Measurements from ENCODE around the gene ZNF207. TPM values are rescaled to one million over a fixed set of nuclear protein-coding genes. Genes with fewer than 3 reads are reported as not detected.
"Not testable (repeated sequence)": the region's sequence is repeated elsewhere in the genome, so short reads cannot be mapped to it uniquely, and the experiment has no call there.

The ZNF207 gene
- 268 and 275 TPM in 2 replicates for total RNA-seq

DNA sequence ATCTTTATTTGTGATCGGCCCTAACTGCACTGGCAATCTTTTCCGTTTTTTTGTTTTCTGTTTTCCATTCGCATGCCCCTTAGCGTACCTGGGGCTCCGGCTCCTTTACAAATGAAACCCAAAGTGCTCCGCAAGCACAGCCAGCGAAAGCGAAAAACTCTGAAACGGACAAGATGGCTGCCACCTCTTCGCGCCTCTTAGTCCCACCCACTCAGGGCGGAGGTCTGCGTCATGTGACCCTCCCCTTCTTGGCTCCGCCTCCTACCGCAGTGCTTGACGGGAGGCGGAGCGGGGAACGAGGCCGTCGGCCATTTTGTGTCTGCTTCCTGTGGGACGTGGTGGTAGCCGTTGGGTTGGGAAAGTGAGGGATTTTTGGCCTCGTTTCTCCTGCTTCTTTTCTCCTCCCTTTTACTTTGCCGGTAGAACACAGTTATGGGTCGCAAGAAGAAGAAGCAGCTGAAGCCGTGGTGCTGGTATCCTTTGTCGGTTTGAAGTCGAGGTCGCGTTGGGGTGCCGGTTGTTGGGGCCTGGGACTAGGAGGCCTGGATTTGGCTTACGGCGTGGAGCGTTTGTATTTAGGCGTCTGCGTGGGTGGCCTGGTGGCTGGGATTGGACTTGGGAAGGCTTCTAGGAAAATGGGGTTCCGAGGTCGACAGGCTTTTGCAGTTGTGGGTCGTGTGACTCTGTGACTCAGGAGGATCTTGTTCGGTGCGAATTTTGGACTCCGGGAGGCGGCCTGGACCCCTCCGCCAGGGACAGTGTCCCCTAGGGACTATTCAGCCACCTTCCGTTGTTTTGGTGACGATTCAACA, at the start of gene ZNF207:
TSS of gene ZNF207 (plus strand) at position 304 of the 812 bp plus-strand sequence. CDS start at position 433, 129 bp downstream.
- H3K9me3 Mint-ChIP-seq, result no peaks in the 10 kb centered on the region
- peak within 1 kb of the TSS; percentile 99 for H3K27ac Mint-ChIP-seq
- intact Hi-C loops (cut with micrococcal nuclease), result loop anchor here (1.0 to 10.0 kb wide), 9 partner anchors 9 to 1375 kb away; partner anchors contain the start of genes LRRC37B, MYO1D, PSMD11 and RHOT1
- peak; percentile 94 for DNase-seq (ENCODE audit: low spot score)
- peaks cover 46% of the 10 kb centered on the region for H3K4me1 Mint-ChIP-seq (ENCODE audit: low read depth)
- peaks cover 32% of the 10 kb centered on the region for H3K36me3 Mint-ChIP-seq (ENCODE audit: low read depth)
- peak within 1 kb of the TSS; percentile 99 for H3K4me3 Mint-ChIP-seq
- H3K27me3 Mint-ChIP-seq (ENCODE audit: insufficient read depth), result no peaks in the 10 kb centered on the region

DNA sequence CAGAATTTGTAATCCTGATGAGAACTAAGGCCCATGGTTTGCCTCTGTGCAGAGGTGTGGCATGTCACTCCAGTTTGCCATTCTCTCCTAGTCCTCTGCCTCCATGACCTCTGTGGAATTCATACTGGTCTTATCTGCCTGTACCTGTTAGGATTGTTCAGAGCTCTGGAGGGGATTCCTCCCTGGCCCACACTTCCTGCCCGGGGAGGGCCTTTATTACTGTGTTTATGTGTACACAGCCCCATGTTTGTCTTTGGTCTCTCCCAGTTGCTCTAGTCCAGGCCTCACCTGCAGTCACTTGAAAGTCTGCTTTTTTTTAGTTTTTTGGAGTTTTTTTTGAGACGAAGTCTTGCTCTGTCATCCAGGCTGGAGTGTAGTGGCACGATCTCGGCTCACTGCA, 47.9 kb upstream of the ZNF207 start:
- H3K27me3 Mint-ChIP-seq (ENCODE audit: insufficient read depth), result peaks cover 11% of the 10 kb centered on the region
- H3K27ac Mint-ChIP-seq, result no peak overlapping the region
- H3K4me3 Mint-ChIP-seq, result no peak overlapping the region
- no peak for DNase-seq (ENCODE audit: low spot score)
- no peaks in the 10 kb centered on the region for H3K4me1 Mint-ChIP-seq (ENCODE audit: low read depth)
- intact Hi-C loops (cut with micrococcal nuclease), result no loop called here
- H3K36me3 Mint-ChIP-seq (ENCODE audit: low read depth), result no peaks in the 10 kb centered on the region
- no peaks in the 10 kb centered on the region for H3K9me3 Mint-ChIP-seq

DNA sequence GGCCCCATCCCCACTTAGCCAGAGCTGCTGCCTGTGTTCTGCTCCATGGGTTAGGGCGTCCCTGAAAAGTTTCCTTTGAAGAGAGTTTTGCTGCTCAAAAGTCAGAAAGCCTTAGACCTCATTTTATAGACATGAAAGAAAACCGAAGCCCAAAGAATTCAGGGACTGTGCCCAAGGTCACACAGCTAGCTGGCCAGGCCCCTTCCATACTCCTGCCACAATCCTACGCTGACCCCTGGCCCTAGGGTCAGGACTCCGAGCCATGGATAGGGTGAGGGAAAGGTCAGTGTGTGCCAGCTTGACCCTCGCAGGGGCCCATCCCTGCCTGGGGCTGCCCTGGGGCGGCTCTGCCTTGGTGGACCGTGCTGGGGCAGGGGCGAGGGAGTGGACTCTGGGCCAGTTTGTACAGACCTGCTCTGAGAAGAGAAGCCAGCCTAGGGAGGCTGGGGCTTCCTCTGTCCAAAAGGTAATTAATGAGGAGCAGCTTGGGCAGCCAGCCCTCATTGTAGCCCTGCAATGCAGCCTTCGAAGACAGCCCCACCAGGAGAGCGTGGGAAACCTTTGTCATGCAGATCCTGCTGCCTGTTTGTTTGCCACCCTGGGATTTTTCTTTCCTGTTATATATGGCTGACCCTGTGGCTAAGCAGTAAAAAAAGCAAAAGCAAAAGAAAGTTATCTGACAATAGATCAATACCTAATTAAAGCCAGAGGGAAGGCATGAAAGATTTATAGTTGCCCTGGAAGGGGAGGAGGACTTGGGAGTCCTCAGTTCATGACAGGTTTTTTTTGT, 46.9 kb upstream of the ZNF207 start:
- Mint-ChIP-seq H3K36me3 (ENCODE audit: low read depth) (no peaks in the 10 kb centered on the region), H3K4me3 (no peak overlapping the region), H3K27me3 (ENCODE audit: insufficient read depth) (peaks cover 12% of the 10 kb centered on the region), H3K4me1 (ENCODE audit: low read depth) (no peaks in the 10 kb centered on the region), H3K9me3 (no peaks in the 10 kb centered on the region), H3K27ac (no peak overlapping the region)
- no peak for DNase-seq (ENCODE audit: low spot score)
- intact Hi-C loops (cut with micrococcal nuclease), result no loop called here

DNA sequence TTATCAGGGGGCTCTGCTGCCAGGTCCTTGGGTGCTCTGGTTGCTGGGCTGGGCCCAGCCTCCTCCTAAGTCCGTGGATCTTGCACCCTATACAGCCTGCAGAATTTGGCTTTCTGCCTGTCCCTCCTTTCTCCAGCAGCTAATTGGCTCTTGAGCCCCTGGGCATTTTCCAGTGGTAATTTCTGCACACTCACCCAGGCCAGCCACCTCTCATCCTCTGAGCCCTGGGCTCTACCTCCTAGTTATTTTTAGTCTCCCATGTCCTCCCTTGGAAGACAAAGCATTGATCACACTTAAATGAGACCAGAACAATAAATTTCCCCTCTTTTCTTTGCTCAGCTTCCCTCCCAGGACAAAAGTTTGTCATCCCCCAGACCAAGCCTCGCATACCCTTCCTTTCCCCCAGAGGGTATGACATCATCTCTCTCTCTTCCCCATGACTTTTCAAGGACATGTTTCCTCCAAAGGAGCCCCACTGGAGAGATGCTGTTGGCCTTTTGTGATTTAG, 46.1 kb upstream of the ZNF207 start:
- no peak overlapping the region for H3K27ac Mint-ChIP-seq
- no peak overlapping the region for H3K4me3 Mint-ChIP-seq
- no peaks in the 10 kb centered on the region for H3K4me1 Mint-ChIP-seq (ENCODE audit: low read depth)

DNA sequence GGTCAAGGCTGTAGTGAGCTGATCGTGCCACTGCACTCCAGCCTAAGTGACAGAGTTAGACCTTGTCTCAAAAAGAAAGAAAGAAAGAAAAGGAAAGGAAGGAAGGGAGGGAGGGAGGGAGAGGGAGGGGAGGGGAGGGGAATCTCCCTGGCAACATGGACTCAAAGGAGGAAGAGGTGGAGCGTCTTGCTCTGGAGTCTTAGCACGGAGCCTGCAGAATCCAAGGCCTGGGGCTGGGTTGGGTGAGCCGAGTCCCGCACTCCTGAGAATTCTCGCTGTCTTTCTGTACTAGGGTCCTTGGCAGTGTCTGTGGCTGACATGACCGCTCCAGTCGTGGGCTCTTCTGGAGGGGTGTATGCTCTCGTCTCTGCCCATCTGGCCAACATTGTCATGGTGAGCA, 44.9 kb upstream of the ZNF207 start:
- no peak for DNase-seq (ENCODE audit: low spot score)
- Mint-ChIP-seq H3K36me3 (ENCODE audit: low read depth) (no peaks in the 10 kb centered on the region), H3K4me3 (no peak overlapping the region), H3K9me3 (no peaks in the 10 kb centered on the region), H3K4me1 (ENCODE audit: low read depth) (no peaks in the 10 kb centered on the region), H3K27me3 (ENCODE audit: insufficient read depth) (peaks cover 16% of the 10 kb centered on the region), H3K27ac (no peak overlapping the region)
- intact Hi-C loops (cut with micrococcal nuclease), result no loop called here

More for the DNA sequence above, 46.1 kb upstream of the ZNF207 start:
- DNase-seq (ENCODE audit: low spot score), result no peak
- intact Hi-C loops (cut with micrococcal nuclease), result no loop called here
- no peaks in the 10 kb centered on the region for H3K36me3 Mint-ChIP-seq (ENCODE audit: low read depth)
- H3K9me3 Mint-ChIP-seq, result no peaks in the 10 kb centered on the region
- peaks cover 16% of the 10 kb centered on the region for H3K27me3 Mint-ChIP-seq (ENCODE audit: insufficient read depth)

DNA sequence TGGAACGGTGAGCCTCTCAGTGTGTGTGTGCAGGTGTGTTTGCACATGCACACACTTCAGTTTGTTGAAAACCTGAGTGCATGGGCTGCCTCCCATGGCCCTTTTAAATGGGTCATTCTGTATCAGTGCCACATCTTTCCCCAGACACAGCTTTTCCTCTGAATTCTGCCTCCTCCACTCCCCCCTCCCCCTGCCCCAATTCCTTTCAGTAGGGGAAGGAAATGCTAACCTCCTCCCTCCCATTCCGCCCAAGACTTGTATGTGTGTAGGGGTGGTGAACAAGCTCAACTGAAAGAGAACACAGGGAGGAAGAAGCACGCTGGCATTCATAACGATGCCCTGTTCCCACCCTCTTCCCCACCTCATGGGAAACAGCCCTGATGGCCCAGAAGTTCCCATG, 42.3 kb upstream of the ZNF207 start:
- DNase-seq (ENCODE audit: low spot score), result no peak
- no peaks in the 10 kb centered on the region for H3K4me1 Mint-ChIP-seq (ENCODE audit: low read depth)
- no peaks in the 10 kb centered on the region for H3K36me3 Mint-ChIP-seq (ENCODE audit: low read depth)
- intact Hi-C loops (cut with micrococcal nuclease), result no loop called here
- H3K4me3 Mint-ChIP-seq, result no peak overlapping the region
- no peaks in the 10 kb centered on the region for H3K9me3 Mint-ChIP-seq
- H3K27ac Mint-ChIP-seq, result no peak overlapping the region
- H3K27me3 Mint-ChIP-seq (ENCODE audit: insufficient read depth), result peaks cover 24% of the 10 kb centered on the region

DNA sequence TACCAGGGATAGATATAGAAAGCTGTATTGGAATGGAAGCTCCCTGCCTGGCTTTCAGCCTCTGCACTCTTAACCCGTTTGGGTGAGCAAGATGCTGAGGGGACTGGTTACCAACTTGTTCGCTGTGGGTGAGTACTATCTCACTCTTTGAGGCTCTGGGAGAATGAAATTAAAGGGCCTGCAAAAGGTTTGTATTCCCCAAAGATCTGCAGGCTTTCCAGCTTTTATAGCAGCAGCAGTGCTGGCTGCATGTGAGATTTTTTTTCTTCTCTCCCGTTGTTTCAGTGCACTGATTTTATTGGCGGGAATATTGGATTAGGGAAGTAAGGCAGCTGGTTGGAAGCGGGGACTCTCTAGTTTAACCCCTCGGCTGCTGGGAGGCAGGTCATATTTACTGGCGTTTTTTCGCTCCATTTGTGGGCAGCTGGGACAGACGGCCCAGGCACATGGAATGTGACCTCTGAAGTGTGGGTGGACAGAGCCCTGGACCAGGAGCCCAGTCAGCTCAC, 38.9 kb upstream of the ZNF207 start:
- Mint-ChIP-seq H3K4me1 (ENCODE audit: low read depth) (no peaks in the 10 kb centered on the region), H3K27me3 (ENCODE audit: insufficient read depth) (peaks cover 22% of the 10 kb centered on the region), H3K27ac (no peak overlapping the region), H3K4me3 (no peak overlapping the region), H3K36me3 (ENCODE audit: low read depth) (no peaks in the 10 kb centered on the region), H3K9me3 (no peaks in the 10 kb centered on the region)
- intact Hi-C loops (cut with micrococcal nuclease), result no loop called here
- no peak for DNase-seq (ENCODE audit: low spot score)

DNA sequence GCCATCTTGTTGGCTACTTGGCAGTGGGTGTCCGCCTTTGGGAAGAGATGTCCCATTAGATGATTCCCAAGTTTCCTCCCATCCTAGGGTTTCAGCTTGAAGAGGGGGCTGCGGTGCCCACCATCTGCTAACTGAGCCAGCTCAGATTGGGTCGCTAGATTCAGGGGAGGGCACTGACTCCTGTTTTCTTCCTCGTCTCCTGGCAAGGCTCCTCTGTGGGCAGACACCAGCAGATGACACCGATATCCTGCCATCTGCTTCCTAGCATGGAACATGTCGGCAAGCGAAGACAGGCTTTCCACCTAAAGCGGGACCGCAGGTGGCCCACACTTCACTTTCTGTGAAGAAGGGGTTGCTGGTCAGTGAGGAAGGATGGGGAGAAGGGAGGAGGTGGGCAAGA, 35.3 kb upstream of the ZNF207 start:
- H3K27me3 Mint-ChIP-seq (ENCODE audit: insufficient read depth), result peaks cover 25% of the 10 kb centered on the region
- H3K36me3 Mint-ChIP-seq (ENCODE audit: low read depth), result no peaks in the 10 kb centered on the region
- no peaks in the 10 kb centered on the region for H3K9me3 Mint-ChIP-seq
- intact Hi-C loops (cut with micrococcal nuclease), result loop anchor here (5.0 kb wide), 1 partner anchor 47 kb away; the partner anchor contains the start of gene RHBDL3
- DNase-seq (ENCODE audit: low spot score), result no peak
- H3K27ac Mint-ChIP-seq, result no peak overlapping the region
- H3K4me3 Mint-ChIP-seq, result no peak overlapping the region
- H3K4me1 Mint-ChIP-seq (ENCODE audit: low read depth), result peaks cover 4% of the 10 kb centered on the region

DNA sequence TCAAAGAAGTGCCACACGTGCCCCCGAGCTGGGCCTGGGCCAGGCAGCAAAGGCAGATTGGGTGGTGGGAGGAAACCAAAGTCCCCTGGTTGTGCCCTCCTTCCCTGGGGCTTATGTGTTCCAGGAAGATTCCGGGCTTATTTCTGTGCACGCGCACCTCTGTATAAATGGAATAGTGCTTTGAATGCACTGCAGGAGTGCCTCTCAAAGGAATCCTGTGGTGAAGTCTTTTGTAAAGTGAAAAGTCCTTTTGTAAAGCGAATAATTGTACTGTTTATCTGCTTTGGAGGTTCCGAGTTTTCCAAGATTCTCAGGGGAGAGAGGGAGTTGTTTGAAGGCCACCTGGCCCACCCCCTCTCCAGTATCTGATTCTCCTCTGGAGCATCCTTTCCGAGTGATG, 34.8 kb upstream of the ZNF207 start:
- Mint-ChIP-seq H3K9me3 (no peaks in the 10 kb centered on the region), H3K4me1 (ENCODE audit: low read depth) (peaks cover 7% of the 10 kb centered on the region)

DNA sequence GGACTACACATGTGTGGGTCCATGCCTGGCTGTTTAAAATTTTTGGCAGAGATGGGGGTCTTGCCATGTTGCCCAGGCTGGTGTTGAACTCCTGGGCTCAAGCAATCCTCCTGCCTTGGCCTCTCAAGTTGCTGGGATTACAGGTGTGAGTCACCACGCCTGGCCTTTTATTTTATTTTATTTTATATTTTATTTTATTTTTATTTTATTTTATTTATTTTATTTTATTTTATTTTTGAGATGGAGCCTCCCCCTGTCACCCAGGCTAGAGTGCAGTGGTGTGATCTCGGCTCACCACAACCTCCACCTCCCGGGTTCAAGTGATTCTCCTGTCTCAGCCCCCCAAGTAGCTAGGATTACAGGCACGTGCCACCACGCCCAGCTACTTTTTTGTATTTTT, 33.3 kb upstream of the ZNF207 start:
- intact Hi-C loops (cut with micrococcal nuclease), result loop anchor here (5.0 kb wide), 1 partner anchor 49 kb away; the partner anchor contains the start of gene RHBDL3

More for the DNA sequence above, 34.8 kb upstream of the ZNF207 start:
- no peak overlapping the region for H3K27ac Mint-ChIP-seq
- peaks cover 25% of the 10 kb centered on the region for H3K27me3 Mint-ChIP-seq (ENCODE audit: insufficient read depth)
- no peaks in the 10 kb centered on the region for H3K36me3 Mint-ChIP-seq (ENCODE audit: low read depth)
- no peak for DNase-seq (ENCODE audit: low spot score)
- intact Hi-C loops (cut with micrococcal nuclease), result loop anchor here (5.0 kb wide), 1 partner anchor 48 kb away; the partner anchor contains the start of gene RHBDL3
- no peak overlapping the region for H3K4me3 Mint-ChIP-seq

DNA sequence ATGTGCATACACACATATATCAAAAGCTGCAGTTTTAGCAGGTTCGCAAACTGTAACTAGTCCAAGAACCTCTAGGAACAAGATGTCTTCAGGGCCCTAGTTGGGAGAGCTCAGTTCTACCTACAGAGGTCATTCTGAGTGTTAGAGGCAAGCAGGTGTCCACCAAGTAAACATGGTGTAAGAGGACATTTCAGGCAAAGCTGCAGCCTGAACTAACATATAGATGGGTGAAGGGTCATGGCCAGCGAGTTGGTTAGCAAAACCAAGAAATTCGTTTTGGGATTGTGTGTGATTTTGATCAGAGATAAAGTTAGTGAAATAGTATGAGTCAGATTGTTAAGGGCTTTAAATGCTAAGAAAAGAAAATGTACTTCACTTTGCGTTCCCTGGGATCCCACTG, 32.6 kb upstream of the ZNF207 start:
- Mint-ChIP-seq H3K4me1 (ENCODE audit: low read depth) (peaks cover 7% of the 10 kb centered on the region), H3K4me3 (no peak overlapping the region), H3K36me3 (ENCODE audit: low read depth) (no peaks in the 10 kb centered on the region), H3K9me3 (no peaks in the 10 kb centered on the region), H3K27me3 (ENCODE audit: insufficient read depth) (peaks cover 15% of the 10 kb centered on the region), H3K27ac (no peak overlapping the region)
- no peak for DNase-seq (ENCODE audit: low spot score)
- intact Hi-C loops (cut with micrococcal nuclease), result loop anchor here (5.0 kb wide), 1 partner anchor 50 kb away; the partner anchor contains the start of gene RHBDL3

More for the DNA sequence above, 33.3 kb upstream of the ZNF207 start:
- not testable (repeated sequence) for H3K4me3 Mint-ChIP-seq; H3K4me1 Mint-ChIP-seq (ENCODE audit: low read depth); DNase-seq (ENCODE audit: low spot score); H3K27ac Mint-ChIP-seq; H3K36me3 Mint-ChIP-seq (ENCODE audit: low read depth); H3K9me3 Mint-ChIP-seq
- H3K27me3 Mint-ChIP-seq (ENCODE audit: insufficient read depth), result peaks cover 17% of the 10 kb centered on the region

DNA sequence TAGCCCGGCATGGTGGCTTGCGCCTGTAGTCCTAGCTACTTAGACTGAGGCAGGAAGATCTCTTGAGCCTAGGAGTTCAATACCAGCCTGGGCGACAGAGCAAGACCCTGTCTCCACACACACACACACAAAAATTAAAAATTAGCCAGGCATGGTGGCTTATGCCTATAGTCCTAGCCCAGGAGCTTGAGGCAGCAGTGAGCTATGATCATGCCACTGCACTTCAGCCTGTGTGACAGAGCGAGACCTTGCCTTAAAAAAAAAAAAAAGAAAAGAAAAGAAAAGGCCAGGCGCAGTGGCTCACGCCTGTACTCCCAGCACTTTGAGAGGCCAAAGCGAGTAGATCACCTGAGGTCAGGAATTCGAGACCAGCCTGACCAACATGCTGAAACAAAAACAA, 31.9 kb upstream of the ZNF207 start:
- H3K36me3 Mint-ChIP-seq (ENCODE audit: low read depth), result no peaks in the 10 kb centered on the region
- H3K4me3 Mint-ChIP-seq, result peak overlapping the region; percentile 44
- no peaks in the 10 kb centered on the region for H3K9me3 Mint-ChIP-seq
- no peak overlapping the region for H3K27ac Mint-ChIP-seq
- intact Hi-C loops (cut with micrococcal nuclease), result loop anchor here (2.0 to 5.0 kb wide), 3 partner anchors 25 to 115 kb away; partner anchors contain the start of genes C17orf75 and RHBDL3
- DNase-seq (ENCODE audit: low spot score), result no peak
- peaks cover 15% of the 10 kb centered on the region for H3K27me3 Mint-ChIP-seq (ENCODE audit: insufficient read depth)
- H3K4me1 Mint-ChIP-seq (ENCODE audit: low read depth), result peaks cover 9% of the 10 kb centered on the region

Data from activated T-helper 1 cell treated with anti-CD3 and anti-CD28 coated beads, Interleukin-12 subunit alpha, Interleukin-12 subunit beta, Interleukin-2, Interleukin-4 antibody, amounts not matched to agents 30 ng/mL and 10 ng/mL and 1 ng/mL, durations not matched to agents 14 hours and 24 hours and 36 hours (primary cell).